ENCODE results near the gene GLMP. TPM values are rescaled to one million over a fixed set of nuclear protein-coding genes. Genes with fewer than 3 reads are reported as not detected.

Gene GLMP, protein sequence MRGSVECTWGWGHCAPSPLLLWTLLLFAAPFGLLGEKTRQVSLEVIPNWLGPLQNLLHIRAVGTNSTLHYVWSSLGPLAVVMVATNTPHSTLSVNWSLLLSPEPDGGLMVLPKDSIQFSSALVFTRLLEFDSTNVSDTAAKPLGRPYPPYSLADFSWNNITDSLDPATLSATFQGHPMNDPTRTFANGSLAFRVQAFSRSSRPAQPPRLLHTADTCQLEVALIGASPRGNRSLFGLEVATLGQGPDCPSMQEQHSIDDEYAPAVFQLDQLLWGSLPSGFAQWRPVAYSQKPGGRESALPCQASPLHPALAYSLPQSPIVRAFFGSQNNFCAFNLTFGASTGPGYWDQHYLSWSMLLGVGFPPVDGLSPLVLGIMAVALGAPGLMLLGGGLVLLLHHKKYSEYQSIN
- 45.4 TPM for total RNA-seq

DNA sequence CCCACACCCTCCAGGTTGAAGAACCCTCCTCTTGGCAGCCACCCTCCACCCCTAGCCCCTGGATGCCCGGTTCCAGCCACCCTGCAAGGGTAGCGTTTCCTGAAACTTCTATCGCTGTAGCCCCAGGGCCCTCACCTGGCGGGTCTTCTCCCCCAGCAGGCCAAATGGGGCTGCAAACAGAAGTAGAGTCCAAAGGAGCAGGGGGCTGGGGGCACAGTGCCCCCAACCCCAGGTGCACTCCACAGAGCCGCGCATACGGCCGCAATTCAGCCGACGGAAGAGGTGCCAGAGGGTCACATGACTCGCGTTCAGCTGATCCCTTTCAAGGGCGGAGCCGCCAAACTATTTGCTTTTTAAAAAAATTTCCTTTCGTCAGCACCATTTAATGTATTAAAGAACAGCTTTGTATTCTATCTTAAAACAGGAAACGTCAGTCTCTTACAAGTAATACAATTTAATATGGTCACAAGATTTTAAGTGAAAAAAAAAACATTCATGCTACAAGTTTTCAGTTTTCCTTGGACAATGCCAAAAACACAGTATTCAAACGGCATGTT lies at the start of gene GLMP:
Gene GLMP (minus strand): TSS at position 289 of the 557 bp plus-strand sequence. CDS start 34 bp downstream, at position 255.

DNA sequence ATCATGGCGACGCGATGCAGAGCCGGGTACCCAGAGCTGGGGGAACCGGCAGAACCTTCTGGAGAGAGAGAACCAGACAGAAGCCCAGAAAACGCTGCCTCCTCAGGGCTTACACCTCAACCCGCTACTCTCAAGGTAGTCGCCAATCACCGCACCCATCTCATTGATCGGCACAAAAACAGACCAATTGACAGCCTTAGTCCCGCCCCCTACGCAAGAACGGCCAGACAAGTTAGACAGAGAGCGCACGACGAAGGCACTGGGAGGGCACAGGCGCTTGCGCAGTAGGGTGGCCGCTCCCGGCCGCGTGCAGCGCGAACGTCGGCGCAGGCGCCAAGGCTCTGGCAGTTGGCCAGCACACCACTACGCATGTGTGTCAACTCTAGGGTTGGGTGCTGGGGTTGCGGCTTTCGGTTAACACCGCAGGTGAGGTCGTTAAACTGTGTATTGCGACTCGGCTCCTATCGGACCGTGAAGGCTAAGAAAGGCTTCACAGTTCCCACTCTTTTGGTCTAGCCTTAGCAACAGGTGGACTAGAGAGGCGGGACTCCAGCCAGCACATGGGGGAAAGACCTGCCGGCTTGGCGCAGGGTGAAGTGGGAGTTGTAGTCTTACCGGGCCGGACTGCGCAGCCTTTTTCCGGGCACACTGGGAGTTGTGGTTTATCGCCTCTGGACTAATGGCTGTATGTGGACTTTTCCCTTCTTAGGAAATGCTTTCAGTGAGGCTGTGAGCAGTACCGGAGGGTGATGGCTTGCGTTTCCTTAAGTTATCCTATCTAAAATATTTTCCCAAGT lies 42.9 kb upstream of the GLMP start, which contains the start of the genes CCT3 and TSACC:
Gene CCT3 (minus strand): TSS at position 113 of the 797 bp plus-strand sequence. CDS start 108 bp downstream, at position 5.
Gene TSACC (plus strand): TSS at position 347 of the 797 bp plus-strand sequence. CDS start 1,232 bp downstream, outside the sequence.

DNA sequence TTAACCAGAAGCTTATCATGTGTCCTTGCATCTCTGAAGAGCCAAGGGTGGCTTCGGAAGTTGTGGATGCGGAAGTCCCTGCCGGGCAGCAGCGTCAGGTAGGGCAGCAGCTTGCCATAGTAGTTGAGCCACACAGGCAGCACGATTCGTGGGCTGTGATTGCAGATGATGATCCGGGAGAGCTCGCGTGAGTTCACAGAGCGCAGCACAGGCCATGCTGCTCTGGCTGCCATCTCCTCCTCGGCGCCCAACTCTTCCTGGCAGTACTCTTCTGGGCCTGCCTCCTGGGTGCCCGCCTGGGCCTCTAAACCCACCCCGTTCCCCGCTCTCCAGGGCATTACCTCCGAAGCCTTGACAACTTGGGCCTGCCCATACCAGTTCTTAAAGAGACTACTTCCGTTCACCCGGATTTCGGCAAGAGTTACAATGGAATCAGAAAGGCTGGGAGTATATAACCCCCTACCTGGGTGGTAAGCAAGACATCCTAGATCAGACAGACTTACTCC lies 3.4 kb upstream of the GLMP start, which contains the start of gene VHLL:
Gene VHLL (minus strand): TSS at position 456 of the 506 bp plus-strand sequence. CDS start 118 bp downstream, at position 338.

DNA sequence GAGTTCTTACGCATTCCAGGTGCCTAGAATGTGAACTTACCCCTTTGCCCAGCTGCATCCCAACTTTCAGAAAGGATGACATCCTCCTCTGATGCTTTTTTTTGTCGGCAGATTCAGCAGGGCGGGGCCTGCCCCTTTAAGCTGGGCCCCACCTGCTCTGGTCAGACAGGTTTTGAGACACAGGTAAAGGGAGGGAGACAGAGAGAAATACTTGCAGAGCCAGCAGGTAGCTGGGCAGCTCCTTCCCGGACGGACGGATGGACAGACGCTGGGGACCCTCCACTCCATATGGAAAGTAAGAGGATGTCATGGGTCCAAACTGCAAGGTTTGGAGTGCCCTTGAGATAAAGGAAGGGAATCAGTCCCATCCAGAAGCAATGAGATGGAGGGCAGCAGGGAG lies 11.4 kb downstream of the GLMP start, which contains the start of gene TMEM79:
Gene TMEM79 (plus strand): TSS at position 214 of the 400 bp plus-strand sequence. CDS start 902 bp downstream, outside the sequence.

DNA sequence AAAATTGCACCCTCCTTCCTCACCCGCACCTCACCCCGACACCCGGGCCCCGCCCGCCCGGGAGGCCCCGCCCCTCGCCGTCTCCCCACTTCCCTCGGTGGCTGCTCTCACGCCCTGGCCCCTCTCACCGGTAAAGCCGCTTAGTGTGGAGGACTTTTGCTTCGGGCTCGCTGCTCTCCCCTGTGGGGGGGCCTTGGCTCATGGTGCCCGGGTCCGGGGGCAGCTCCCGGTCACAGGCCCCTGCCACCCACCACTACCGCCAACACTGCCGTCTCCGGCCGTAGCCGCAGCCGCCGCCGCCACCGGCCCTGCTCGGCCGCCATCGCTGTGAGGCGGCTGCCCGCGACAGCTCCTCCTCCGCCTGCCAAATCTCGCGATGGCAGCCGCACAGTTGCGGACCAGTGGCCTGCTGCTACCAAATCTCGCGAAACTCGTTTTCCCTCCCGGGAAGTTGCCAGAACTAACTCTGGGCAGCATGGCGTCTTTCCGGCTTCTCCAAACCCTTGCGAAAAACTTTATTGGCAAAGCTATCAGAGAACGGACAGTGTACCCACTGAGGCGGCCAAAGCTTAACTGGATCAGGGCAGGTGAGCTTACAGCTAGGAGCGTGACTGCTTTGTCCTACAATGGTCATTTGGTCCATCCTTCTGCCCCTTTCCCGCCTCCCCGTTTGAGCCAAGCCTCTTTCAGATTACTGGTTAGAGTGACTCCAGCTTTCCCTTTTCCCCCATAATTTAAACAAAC lies 12.8 kb downstream of the GLMP start, which contains the start of gene SMG5:
Gene SMG5 (minus strand): TSS at position 347 of the 744 bp plus-strand sequence. CDS start 145 bp downstream, at position 202.

DNA sequence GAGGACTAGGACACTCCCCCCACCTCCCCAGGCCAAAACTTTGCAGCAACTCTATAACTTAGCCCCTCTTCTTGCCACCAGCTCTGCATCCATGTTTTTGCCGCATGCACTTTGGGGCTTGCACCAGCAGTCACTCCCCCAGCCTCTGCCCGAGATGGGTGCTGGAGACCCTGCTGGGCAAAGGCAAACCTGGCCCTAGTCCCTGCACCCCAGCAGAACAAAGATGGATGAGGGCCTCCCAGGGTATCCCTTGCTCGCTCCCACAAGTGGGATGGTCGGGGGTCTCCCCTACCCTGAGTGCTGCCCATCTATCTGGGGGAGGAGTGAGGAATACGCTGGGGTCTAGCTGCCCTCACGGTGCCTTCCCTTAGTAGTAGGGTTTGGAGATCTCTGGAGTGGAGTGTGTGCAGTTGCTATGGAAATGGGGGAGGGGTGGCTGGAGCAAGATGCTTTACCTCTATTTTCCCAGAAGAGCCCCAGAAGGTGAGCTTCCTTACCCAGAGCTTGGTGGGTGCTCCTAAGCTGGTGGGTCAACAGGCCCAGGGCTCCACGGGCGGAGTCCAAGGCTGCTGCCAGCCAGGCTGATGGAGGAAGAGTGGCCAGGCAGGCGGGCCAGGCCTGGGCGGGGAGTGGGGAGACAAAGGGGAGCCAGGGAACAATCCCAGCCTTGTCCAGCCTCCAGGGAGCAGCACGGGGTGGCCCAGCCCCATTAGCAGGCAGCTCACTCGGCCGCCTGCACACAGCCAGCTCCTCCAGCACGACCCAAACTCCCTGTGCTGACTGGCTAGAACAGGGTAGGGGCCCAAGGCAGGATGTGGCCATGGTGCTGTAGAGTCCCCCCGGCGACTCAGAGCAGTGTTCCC lies 47.8 kb downstream of the GLMP start, which contains the start of gene PAQR6:
Gene PAQR6 (minus strand): TSS at position 597 of the 863 bp plus-strand sequence. CDS start 1,325 bp downstream, outside the sequence.

Other genes starting within 250 kb of the GLMP start
- 19.7 TPM for gene UBQLN4, start 241.9 kb downstream of the GLMP start, total RNA-seq
- gene LAMTOR2, start 240.9 kb downstream of the GLMP start, total RNA-seq, result 68.4 TPM
- gene RAB25, start 234.5 kb downstream of the GLMP start, total RNA-seq, result 34.3 TPM
- gene MEX3A, start 213.2 kb downstream of the GLMP start, total RNA-seq, result 29.6 TPM
- gene LMNA, start 181.0 kb downstream of the GLMP start, total RNA-seq, result 182 TPM
- gene SEMA4A, start 142.1 kb downstream of the GLMP start, total RNA-seq, result 20.3 TPM
- 20.6 TPM for gene SLC25A44, start 101.6 kb downstream of the GLMP start, total RNA-seq
- 69.0 TPM for gene PMF1, start 82.7 kb downstream of the GLMP start, total RNA-seq
- gene BGLAP, start 53.5 kb downstream of the GLMP start, total RNA-seq, result 2.1 TPM
- 1.9 TPM for gene PAQR6, start 47.6 kb downstream of the GLMP start, total RNA-seq
- 56.5 TPM for gene SMG5, start 12.9 kb downstream of the GLMP start, total RNA-seq
- gene TMEM79, start 11.4 kb downstream of the GLMP start, total RNA-seq, result 4.0 TPM
- not detected for gene VHLL, start 3.6 kb upstream of the GLMP start, total RNA-seq
- 204 TPM for gene CCT3, start 42.6 kb upstream of the GLMP start, total RNA-seq
- gene TSACC, start 42.8 kb upstream of the GLMP start, total RNA-seq, result not detected
- 7.6 TPM for gene RHBG, start 73.5 kb upstream of the GLMP start, total RNA-seq
- gene MEF2D, start 205.1 kb upstream of the GLMP start, total RNA-seq, result 31.0 TPM

Data from metanephros (tissue), 1 donor.